Common myeloid progenitor, CD34-positive (primary cell): Measurements from ENCODE around the gene PADI3.
"Not testable (repeated sequence)": the region's sequence is repeated elsewhere in the genome, so short reads cannot be mapped to it uniquely, and the experiment has no call there.

ENCODE experiments used
- CTCF ChIA-PET: fragments of 350-600 bp; sonication (Branson Sonifier 250); formaldehyde crosslinking; loops from one replicate; lab custom pipeline; 2021; ENCODE audit warnings: antibody characterized with exemption; lab: Charles Lee
- POLR2A ChIA-PET: fragments of 350-600 bp; sonication (Branson Sonifier 250); formaldehyde crosslinking; loops from one replicate; lab custom pipeline; 2021; ENCODE audit warnings: antibody characterized with exemption; lab: Charles Lee
- DNase-seq, 3 donors: peaks; one replicate each; pipeline versions ENCODE4 v3.0.0 to v3.0.0-alpha.2; 2013
- H3K27ac ChIP-seq, 2 experiments: 1 replicate in 1 of 2; 2 replicates in 1 of 2; pipeline ENCODE4 v1.7.0; 2013; ENCODE audit warnings: inconsistent platforms in 2 of 2, low read length in 2 of 2, mild to moderate bottlenecking in 2 of 2, low read depth in 1 of 2, moderate library complexity in 1 of 2; ENCODE audit not compliant: severe bottlenecking in 2 of 2, insufficient read depth in 1 of 2, poor library complexity in 1 of 2
- H3K27me3 ChIP-seq, 5 experiments: replicated peaks in 2 of 5; 1 replicate in 3 of 5; 2 replicates in 2 of 5; pipeline versions ENCODE4 v1.6.1 to v1.7.0; 2013; ENCODE audit warnings: low read length in 4 of 5, mild to moderate bottlenecking in 2 of 5, moderate library complexity in 2 of 5, inconsistent platforms in 1 of 5; ENCODE audit not compliant: insufficient read depth in 5 of 5, control insufficient read depth in 4 of 5
- H3K36me3 ChIP-seq, 4 experiments: 1 replicate in 2 of 4; 2 replicates in 2 of 4; pipeline versions ENCODE4 v1.6.1 to v1.7.0; 2013; ENCODE audit warnings: low read length in 3 of 4, control low read depth in 1 of 4, mild to moderate bottlenecking in 1 of 4; ENCODE audit not compliant: control insufficient read depth in 4 of 4, insufficient read depth in 4 of 4
- H3K4me1 ChIP-seq, 4 experiments: 1 replicate in 3 of 4; 2 replicates in 1 of 4; pipeline versions ENCODE4 v1.6.1 to v1.7.1; 2013; ENCODE audit warnings: low read length in 3 of 4, mild to moderate bottlenecking in 3 of 4, control low read depth in 1 of 4, inconsistent platforms in 1 of 4, moderate library complexity in 1 of 4; ENCODE audit not compliant: control insufficient read depth in 4 of 4, insufficient read depth in 4 of 4; ENCODE audit errors: control extremely low read depth in 1 of 4
- H3K4me3 ChIP-seq, 7 experiments: 1 replicate in 4 of 7; 2 replicates in 3 of 7; pipeline versions ENCODE4 v1.5.1 to v1.7.0; 2013; ENCODE audit warnings: mild to moderate bottlenecking in 7 of 7, low read length in 6 of 7, moderate library complexity in 6 of 7, inconsistent platforms in 2 of 7, low read depth in 2 of 7, control low read depth in 1 of 7; ENCODE audit not compliant: insufficient read depth in 4 of 7, control insufficient read depth in 1 of 7; ENCODE audit errors: extremely low read depth in 1 of 7
- H3K9me3 ChIP-seq, 5 experiments: 1 replicate in 4 of 5; 2 replicates in 1 of 5; pipeline versions ENCODE4 v1.6.1 to v1.7.1; 2013; ENCODE audit warnings: low read length in 4 of 5, mild to moderate bottlenecking in 2 of 5, inconsistent platforms in 1 of 5, low read depth in 1 of 5, moderate library complexity in 1 of 5; ENCODE audit not compliant: control insufficient read depth in 4 of 5, insufficient read depth in 2 of 5; ENCODE audit errors: control extremely low read depth in 1 of 5
- WGBS: methylation state at CpG from one replicate; pipeline ENCODE4 v1.1.5; 2013; ENCODE audit not compliant: insufficient coverage; 5-methylcytosine and 5-hydroxymethylcytosine counted together

The PADI3 gene

GRCh38 chr1:17315542-17316130 lies 66.7 kb downstream of the PADI3 start:
- Histone ChIP-seq H3K4me3 (no peak overlapping the region), H3K36me3 (no peaks in the 10 kb centered on the region), H3K27ac (no peak overlapping the region), H3K4me1 (peaks cover 0 to 5% (median 0%) of the 10 kb centered on the region in 4 experiments), H3K27me3 (no peaks in the 10 kb centered on the region), H3K9me3 (no peaks in the 10 kb centered on the region)
- CTCF ChIA-PET, result no interaction called here
- no peak for DNase-seq
- WGBS, result 97% methylated on average over 6 of the region's 7 CpGs
- POLR2A ChIA-PET, result no interaction called here

- ChIA-PET POLR2A (no interaction called here), CTCF (no interaction called here)
- Histone ChIP-seq H3K27ac (no peak overlapping the region), H3K4me1 (peaks cover 0 to 5% (median 0%) of the 10 kb centered on the region in 4 experiments), H3K4me3 (no peak overlapping the region), H3K27me3 (no peaks in the 10 kb centered on the region), H3K36me3 (no peaks in the 10 kb centered on the region), H3K9me3 (no peaks in the 10 kb centered on the region)
- WGBS, result 89% methylated on average over 9 of the region's 9 CpGs
- DNase-seq, result no peak
Observed at GRCh38 chr1:17316704-17317103, 67.8 kb downstream of the PADI3 start.

GRCh38 chr1:17318262-17318661 lies 69.4 kb downstream of the PADI3 start:
- no peaks in the 10 kb centered on the region for H3K27me3 ChIP-seq
- DNase-seq, result no peak

DNA sequence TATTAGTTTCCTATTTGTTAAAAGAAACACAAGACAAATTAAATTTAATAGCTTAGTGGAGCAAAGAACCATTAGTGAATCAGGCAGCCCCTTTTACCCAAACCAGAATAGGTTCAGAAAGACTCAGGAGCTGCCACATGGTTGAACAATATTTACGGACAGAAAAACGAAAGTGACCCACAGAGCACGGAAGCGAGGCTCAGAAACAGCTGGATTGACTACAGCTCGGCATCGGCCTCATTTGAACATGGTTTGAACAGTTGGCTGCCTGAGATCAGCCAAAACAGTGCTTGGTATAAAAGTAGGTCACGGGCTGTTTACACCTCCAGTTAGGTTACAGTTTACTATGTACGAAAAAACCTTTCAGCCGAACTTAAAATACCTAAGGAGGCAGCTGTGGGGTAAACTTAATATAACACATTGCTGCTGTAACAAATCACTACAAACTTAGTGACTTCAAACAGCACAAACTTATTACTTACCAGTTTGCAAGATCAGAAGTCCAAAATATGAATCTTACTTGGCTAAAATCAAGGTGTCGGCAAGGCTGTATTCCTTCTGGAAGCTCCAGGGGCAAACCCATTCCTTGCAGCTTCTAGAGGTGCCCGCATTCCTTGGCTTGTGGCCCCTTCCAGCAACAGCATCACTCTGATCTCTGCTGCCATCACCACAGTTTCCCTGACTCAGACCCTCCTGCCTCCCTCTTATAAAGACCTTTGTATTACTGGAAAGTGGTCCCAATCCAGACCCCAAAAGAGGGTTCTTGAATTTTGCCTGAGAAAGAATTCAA lies 70.9 kb downstream of the PADI3 start:
- POLR2A ChIA-PET, result no interaction called here
- no peaks in the 10 kb centered on the region for H3K9me3 ChIP-seq
- no peak overlapping the region for H3K27ac ChIP-seq
- H3K4me1 ChIP-seq, result peaks cover 0 to under 1% (median 0%) of the 10 kb centered on the region in 4 experiments
- H3K36me3 ChIP-seq, result no peaks in the 10 kb centered on the region
- no peaks in the 10 kb centered on the region for H3K27me3 ChIP-seq
- WGBS, result 97% methylated on average over 8 of the region's 11 CpGs
- CTCF ChIA-PET, result interaction anchor here (1.2 to 1.6 kb wide), 2 partner anchors 12 to 43 kb away, joined by 3 to 5 read pairs; partner anchors contain the start of gene PADI4
- DNase-seq, result no peak
- H3K4me3 ChIP-seq, result no peak overlapping the region

More at GRCh38 chr1:17318262-17318661, 69.4 kb downstream of the PADI3 start:
- Histone ChIP-seq H3K36me3 (no peaks in the 10 kb centered on the region), H3K4me3 (no peak overlapping the region), H3K27ac (no peak overlapping the region), H3K9me3 (no peaks in the 10 kb centered on the region), H3K4me1 (peaks cover 0 to 5% (median 0%) of the 10 kb centered on the region in 4 experiments)
- ChIA-PET CTCF (interaction anchor here (1.6 kb wide), 1 partner anchor 10 kb away, joined by 5 read pairs; the partner anchor contains the start of gene PADI4), POLR2A (no interaction called here)
- WGBS, result 91% methylated on average over 5 of the region's 6 CpGs

GRCh38 chr1:17321857-17322390 lies 73.0 kb downstream of the PADI3 start:
- H3K36me3 ChIP-seq, POLR2A ChIA-PET, H3K4me3 ChIP-seq, DNase-seq, H3K27ac ChIP-seq, H3K27me3 ChIP-seq, H3K4me1 ChIP-seq, H3K9me3 ChIP-seq: not testable (repeated sequence)
- CTCF ChIA-PET, result interaction anchor here (1.5 kb wide), 1 partner anchor 13 kb away, joined by 6 read pairs; no protein-coding TSS in a partner anchor
- 92% methylated on average over 4 of the region's 6 CpGs for whole genome bisulfite sequencing

DNA sequence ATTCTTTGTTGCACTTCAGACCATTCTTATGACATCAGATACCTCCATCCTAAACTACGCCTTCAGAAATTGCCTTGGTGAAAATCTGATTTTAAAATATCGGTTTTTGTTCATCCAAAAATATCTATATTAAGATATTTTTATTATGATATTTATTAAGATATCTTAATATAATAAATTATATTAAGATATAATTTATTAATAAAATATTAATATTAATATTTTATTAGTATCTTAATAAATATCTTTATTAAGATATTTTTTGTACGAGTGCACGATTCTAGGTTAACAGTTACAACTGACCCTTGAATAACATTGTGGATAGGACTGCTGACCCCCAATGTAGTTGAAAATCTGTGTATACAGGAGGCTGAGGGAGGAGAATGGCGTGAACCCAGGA lies 80.0 kb downstream of the PADI3 start:
- peaks cover 0 to 3% (median under 1%) of the 10 kb centered on the region in 4 experiments for H3K36me3 ChIP-seq
- H3K27me3 ChIP-seq, result no peaks in the 10 kb centered on the region

GRCh38 chr1:17329610-17330009 lies 80.7 kb downstream of the PADI3 start:
- H3K4me1 ChIP-seq, result no peaks in the 10 kb centered on the region
- no peak overlapping the region for H3K27ac ChIP-seq
- no peaks in the 10 kb centered on the region for H3K9me3 ChIP-seq
- H3K4me3 ChIP-seq, result no peak overlapping the region
- ChIA-PET POLR2A (no interaction called here), CTCF (no interaction called here)
- WGBS, result 79% methylated on average over 2 of the region's 4 CpGs
- no peak for DNase-seq
- peaks cover 0 to 3% (median under 1%) of the 10 kb centered on the region in 4 experiments for H3K36me3 ChIP-seq
- H3K27me3 ChIP-seq, result no peaks in the 10 kb centered on the region

More for the DNA sequence above, 80.0 kb downstream of the PADI3 start:
- DNase-seq, result no peak
- Histone ChIP-seq H3K4me3 (no peak overlapping the region), H3K27ac (no peak overlapping the region), H3K9me3 (no peaks in the 10 kb centered on the region), H3K4me1 (no peaks in the 10 kb centered on the region)
- WGBS, result no CpG with 5 or more reads among the region's 5 CpGs
- CTCF ChIA-PET, result no interaction called here
- POLR2A ChIA-PET, result no interaction called here
